Ovary (tissue), 3 donors: ENCODE results near the gene AFF3.

Experiments used
- EP300 ChIP-seq: sonication (generic); formaldehyde crosslinking; IDR thresholded peaks from one replicate; pipeline ENCODE4 v1.6.1; 2017; ENCODE audit warnings: antibody characterized with exemption
- POLR2A ChIP-seq: fragments of 450-650 bp; IDR thresholded peaks from one replicate; pipeline ENCODE4 v1.6.1; 2017; ENCODE audit warnings: antibody characterized with exemption, mild to moderate bottlenecking, moderate library complexity
- TF ChIP-seq, protein P1 (sequence below), 3 donors: fragments of 450-650 bp in 2 of 3; fragments of 200-600 bp in 1 of 3; IDR thresholded peaks; one replicate each; pipeline versions ENCODE4 v1.5.1 to v1.8.0; 2016 to 2022; ENCODE audit warnings: antibody characterized with exemption in 3 of 3, mild to moderate bottlenecking in 1 of 3
- donor health status: DM: no; HTN: no; CAD: no.

GRCh38 chr2:99832926-99833325 lies 309.5 kb downstream of the AFF3 start:
- TF ChIP-seq POLR2A (no peak), EP300 (no peak)
- TF ChIP-seq, protein P1, sequence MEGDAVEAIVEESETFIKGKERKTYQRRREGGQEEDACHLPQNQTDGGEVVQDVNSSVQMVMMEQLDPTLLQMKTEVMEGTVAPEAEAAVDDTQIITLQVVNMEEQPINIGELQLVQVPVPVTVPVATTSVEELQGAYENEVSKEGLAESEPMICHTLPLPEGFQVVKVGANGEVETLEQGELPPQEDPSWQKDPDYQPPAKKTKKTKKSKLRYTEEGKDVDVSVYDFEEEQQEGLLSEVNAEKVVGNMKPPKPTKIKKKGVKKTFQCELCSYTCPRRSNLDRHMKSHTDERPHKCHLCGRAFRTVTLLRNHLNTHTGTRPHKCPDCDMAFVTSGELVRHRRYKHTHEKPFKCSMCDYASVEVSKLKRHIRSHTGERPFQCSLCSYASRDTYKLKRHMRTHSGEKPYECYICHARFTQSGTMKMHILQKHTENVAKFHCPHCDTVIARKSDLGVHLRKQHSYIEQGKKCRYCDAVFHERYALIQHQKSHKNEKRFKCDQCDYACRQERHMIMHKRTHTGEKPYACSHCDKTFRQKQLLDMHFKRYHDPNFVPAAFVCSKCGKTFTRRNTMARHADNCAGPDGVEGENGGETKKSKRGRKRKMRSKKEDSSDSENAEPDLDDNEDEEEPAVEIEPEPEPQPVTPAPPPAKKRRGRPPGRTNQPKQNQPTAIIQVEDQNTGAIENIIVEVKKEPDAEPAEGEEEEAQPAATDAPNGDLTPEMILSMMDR (IDR thresholded peaks at IDR 0.05): no peak
